ENCODE measurements around the gene WNT7B. TPM values are rescaled to one million over a fixed set of nuclear protein-coding genes. Genes with fewer than 3 reads are reported as not detected.

The WNT7B gene
- total RNA-seq, 1 experiment from 2014 or later, result 0.57 TPM

DNA sequence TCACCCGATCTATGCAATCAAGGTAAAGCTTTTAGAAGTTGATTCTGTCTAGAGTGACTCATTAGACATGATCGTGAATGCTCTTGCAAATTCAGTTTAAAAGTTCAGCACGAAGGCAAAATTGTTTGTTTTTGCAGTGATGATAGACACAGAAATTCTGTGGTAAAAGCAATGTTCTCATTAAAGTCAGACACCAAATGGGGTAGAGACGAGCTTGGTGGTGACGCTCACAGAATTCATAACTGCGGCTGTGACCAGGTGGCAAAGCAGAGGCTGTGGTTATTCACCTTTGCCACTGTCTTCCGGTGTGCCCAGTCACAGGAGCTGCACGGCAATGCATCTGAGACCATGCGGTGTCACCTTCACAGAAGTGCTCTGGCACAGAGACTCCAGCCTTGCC, 83.4 kb downstream of the WNT7B start:
- Histone ChIP-seq H3K4me1 (peaks cover 6% of the 10 kb centered on the region; the same call in 1 of the 2 replicates), H3K36me3 (ENCODE audit: control insufficient read depth, insufficient read depth, low read length) (no peaks in the 10 kb centered on the region), H3K9me3 (no peaks in the 10 kb centered on the region), H3K4me3 (ENCODE audit: low read depth, low read length) (no peak overlapping the region), H3K27me3 (replicated peaks; ENCODE audit: control insufficient read depth, insufficient read depth, low read length) (no peaks in the 10 kb centered on the region)
- no TSS peak for BruUV-seq (replicated peaks)
- DNase-seq, result no peak
- Mint-ChIP-seq H3K27me3 (ENCODE audit: insufficient read depth, unreplicated experiment) (no peaks in the 10 kb centered on the region), H3K4me3 (ENCODE audit: unreplicated experiment) (no peak overlapping the region), H3K4me1 (ENCODE audit: low read depth, unreplicated experiment) (no peaks in the 10 kb centered on the region), H3K36me3 (ENCODE audit: insufficient read depth, unreplicated experiment) (no peaks in the 10 kb centered on the region), H3K9me3 (ENCODE audit: unreplicated experiment) (no peaks in the 10 kb centered on the region), H3K27ac (ENCODE audit: unreplicated experiment) (no peak overlapping the region)
- TF ChIP-seq, protein P1, sequence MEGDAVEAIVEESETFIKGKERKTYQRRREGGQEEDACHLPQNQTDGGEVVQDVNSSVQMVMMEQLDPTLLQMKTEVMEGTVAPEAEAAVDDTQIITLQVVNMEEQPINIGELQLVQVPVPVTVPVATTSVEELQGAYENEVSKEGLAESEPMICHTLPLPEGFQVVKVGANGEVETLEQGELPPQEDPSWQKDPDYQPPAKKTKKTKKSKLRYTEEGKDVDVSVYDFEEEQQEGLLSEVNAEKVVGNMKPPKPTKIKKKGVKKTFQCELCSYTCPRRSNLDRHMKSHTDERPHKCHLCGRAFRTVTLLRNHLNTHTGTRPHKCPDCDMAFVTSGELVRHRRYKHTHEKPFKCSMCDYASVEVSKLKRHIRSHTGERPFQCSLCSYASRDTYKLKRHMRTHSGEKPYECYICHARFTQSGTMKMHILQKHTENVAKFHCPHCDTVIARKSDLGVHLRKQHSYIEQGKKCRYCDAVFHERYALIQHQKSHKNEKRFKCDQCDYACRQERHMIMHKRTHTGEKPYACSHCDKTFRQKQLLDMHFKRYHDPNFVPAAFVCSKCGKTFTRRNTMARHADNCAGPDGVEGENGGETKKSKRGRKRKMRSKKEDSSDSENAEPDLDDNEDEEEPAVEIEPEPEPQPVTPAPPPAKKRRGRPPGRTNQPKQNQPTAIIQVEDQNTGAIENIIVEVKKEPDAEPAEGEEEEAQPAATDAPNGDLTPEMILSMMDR (IDR thresholded peaks at IDR 0.05; ENCODE audit: insufficient read depth in 1 of 2, low read depth in 1 of 2, low read length in 1 of 2, severe bottlenecking in 1 of 2, unreplicated experiment in 1 of 2), result no peak
- POLR2A ChIA-PET, result no interaction called here
- CTCF ChIA-PET, result no interaction called here
- intact Hi-C loops (cut with micrococcal nuclease; ENCODE audit: unreplicated experiment), result no loop called here

DNA sequence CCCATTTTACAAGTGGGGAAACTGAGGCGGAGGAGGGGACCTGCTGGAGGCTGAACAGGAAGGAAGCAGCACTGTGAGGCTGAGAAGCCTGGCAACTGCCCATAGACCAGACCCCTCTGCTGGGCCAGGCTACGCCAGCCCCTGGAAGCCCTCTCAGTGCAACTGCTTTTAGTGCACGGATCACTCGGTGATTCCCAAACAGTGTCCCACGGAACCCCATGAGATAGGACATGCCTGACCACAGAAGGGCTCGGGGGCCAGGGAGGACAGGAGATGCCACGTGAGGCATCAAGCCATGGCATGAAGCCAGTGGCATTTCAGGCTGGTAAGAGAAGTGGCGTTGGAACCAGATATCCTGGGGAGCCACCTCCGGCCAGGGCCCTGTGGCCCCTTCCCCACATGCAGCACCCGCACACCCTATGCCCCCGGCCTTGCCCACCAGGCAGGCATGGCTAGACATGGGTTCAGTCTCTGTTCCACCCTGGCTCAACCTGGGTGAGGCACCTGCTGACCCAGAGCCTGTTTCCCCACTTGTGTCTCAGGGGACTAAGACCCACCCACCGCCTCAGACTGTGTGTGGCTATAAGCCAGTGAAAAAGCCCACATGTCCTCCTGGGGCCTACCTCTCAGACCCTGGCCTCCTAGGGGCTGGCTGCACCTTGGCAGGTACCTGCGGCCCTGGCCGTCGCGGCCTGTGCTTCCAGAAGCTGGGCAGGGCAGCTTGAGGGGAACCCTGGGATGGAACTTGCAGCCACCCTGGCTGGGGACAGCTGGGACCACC, 84.1 kb downstream of the WNT7B start:
- intact Hi-C loops (cut with micrococcal nuclease; ENCODE audit: unreplicated experiment), result no loop called here
- Mint-ChIP-seq H3K9me3 (ENCODE audit: unreplicated experiment) (no peaks in the 10 kb centered on the region), H3K4me3 (ENCODE audit: unreplicated experiment) (no peak overlapping the region), H3K36me3 (ENCODE audit: insufficient read depth, unreplicated experiment) (no peaks in the 10 kb centered on the region), H3K27me3 (ENCODE audit: insufficient read depth, unreplicated experiment) (no peaks in the 10 kb centered on the region), H3K4me1 (ENCODE audit: low read depth, unreplicated experiment) (no peaks in the 10 kb centered on the region), H3K27ac (ENCODE audit: unreplicated experiment) (no peak overlapping the region)
- DNase-seq, result no peak
- TF ChIP-seq, protein P1 (IDR thresholded peaks at IDR 0.05; ENCODE audit: insufficient read depth in 1 of 2, low read depth in 1 of 2, low read length in 1 of 2, severe bottlenecking in 1 of 2, unreplicated experiment in 1 of 2), result no peak
- ChIA-PET POLR2A (no interaction called here), CTCF (no interaction called here)
- no peaks in the 10 kb centered on the region for H3K36me3 ChIP-seq (ENCODE audit: control insufficient read depth, insufficient read depth, low read length)
- H3K4me1 ChIP-seq, result peaks cover 6% of the 10 kb centered on the region; the same call in 1 of the 2 replicates
- no peaks in the 10 kb centered on the region for H3K9me3 ChIP-seq
- no peaks in the 10 kb centered on the region for H3K27me3 ChIP-seq (replicated peaks; ENCODE audit: control insufficient read depth, insufficient read depth, low read length)
- H3K4me3 ChIP-seq (ENCODE audit: low read depth, low read length), result no peak overlapping the region
- BruUV-seq (replicated peaks), result no TSS peak

DNA sequence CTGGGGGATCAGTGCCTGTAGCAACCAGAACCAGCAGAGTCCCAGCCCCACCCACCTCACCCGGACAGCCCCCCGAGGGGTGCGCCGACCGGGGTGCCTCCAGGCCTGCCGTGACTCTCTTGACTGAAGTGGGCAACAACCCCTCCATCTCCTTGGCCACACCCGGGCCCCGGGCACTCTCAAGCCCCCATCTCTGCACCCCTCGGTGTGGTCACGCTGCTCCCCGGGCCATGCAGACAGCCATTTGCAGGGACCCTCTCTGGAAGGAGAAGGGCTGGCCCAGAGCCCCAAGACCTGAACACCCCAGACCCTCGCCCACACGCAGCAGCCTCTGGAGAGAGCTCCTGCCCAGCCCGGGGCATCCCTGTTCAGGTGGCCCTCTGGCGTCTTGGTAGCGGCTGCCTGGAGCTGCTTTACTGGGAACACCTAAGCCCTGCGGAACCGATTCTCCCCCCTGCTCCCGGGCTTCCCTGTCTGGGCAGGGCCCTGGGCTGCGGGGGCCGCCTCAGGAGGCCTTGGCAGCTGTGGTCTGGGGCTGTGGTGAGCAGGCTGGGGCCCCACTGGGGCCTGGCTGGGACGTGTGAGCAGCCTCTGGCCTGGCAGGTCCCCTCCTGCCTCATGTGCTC, 84.9 kb downstream of the WNT7B start:
- Mint-ChIP-seq H3K9me3 (ENCODE audit: unreplicated experiment) (no peaks in the 10 kb centered on the region), H3K27me3 (ENCODE audit: insufficient read depth, unreplicated experiment) (no peaks in the 10 kb centered on the region), H3K4me3 (ENCODE audit: unreplicated experiment) (no peak overlapping the region), H3K4me1 (ENCODE audit: low read depth, unreplicated experiment) (no peaks in the 10 kb centered on the region), H3K27ac (ENCODE audit: unreplicated experiment) (no peak overlapping the region), H3K36me3 (ENCODE audit: insufficient read depth, unreplicated experiment) (no peaks in the 10 kb centered on the region)
- TF ChIP-seq, protein P1 (IDR thresholded peaks at IDR 0.05; ENCODE audit: insufficient read depth in 1 of 2, low read depth in 1 of 2, low read length in 1 of 2, severe bottlenecking in 1 of 2, unreplicated experiment in 1 of 2), result no peak
- intact Hi-C loops (cut with micrococcal nuclease; ENCODE audit: unreplicated experiment), result no loop called here
- Histone ChIP-seq H3K4me3 (ENCODE audit: low read depth, low read length) (no peak overlapping the region), H3K4me1 (peaks cover 6% of the 10 kb centered on the region; the same call in 1 of the 2 replicates), H3K36me3 (ENCODE audit: control insufficient read depth, insufficient read depth, low read length) (no peaks in the 10 kb centered on the region), H3K9me3 (no peaks in the 10 kb centered on the region), H3K27me3 (replicated peaks; ENCODE audit: control insufficient read depth, insufficient read depth, low read length) (no peaks in the 10 kb centered on the region)
- no TSS peak for BruUV-seq (replicated peaks)
- POLR2A ChIA-PET, result no interaction called here
- CTCF ChIA-PET, result no interaction called here
- no peak for DNase-seq

Measured in Caco-2 (cell line).